CD4-positive, alpha-beta memory T cell (primary cell): ENCODE results near the gene CTDNEP1. TPM values are rescaled to one million over a fixed set of nuclear protein-coding genes. Genes with fewer than 3 reads are reported as not detected.

Experiments used
- CTCF ChIA-PET: fragments of 350-600 bp; sonication (Branson Sonifier 250); formaldehyde crosslinking; loops from one replicate; lab custom pipeline; 2021; ENCODE audit warnings: inconsistent platforms; ENCODE audit not compliant: partially characterized antibody; lab: Charles Lee
- POLR2A ChIA-PET: fragments of 350-600 bp; sonication (Branson Sonifier 250); formaldehyde crosslinking; loops from one replicate; lab custom pipeline; 2021; ENCODE audit not compliant: partially characterized antibody; lab: Charles Lee
- DNase-seq, 5 donors: peaks; one replicate each; pipeline versions ENCODE4 v3.0.0 to v3.0.0-alpha.2; 2020 to 2022; ENCODE audit warnings: mixed read lengths in 1 of 5
- H3K27ac ChIP-seq: one replicate; pipeline ENCODE4 v1.7.0; 2013; ENCODE audit warnings: low read depth, low read length
- H3K27me3 ChIP-seq: 2 replicates; pipeline ENCODE4 v1.7.0; 2013; ENCODE audit warnings: mild to moderate bottlenecking, low read length, moderate library complexity; ENCODE audit not compliant: insufficient read depth
- H3K36me3 ChIP-seq: 2 replicates; pipeline ENCODE4 v1.7.0; 2013; ENCODE audit warnings: mild to moderate bottlenecking, low read length, moderate library complexity; ENCODE audit not compliant: insufficient read depth
- H3K4me1 ChIP-seq: 2 replicates; pipeline ENCODE4 v1.7.0; 2013; ENCODE audit warnings: mild to moderate bottlenecking, low read length, moderate library complexity; ENCODE audit not compliant: insufficient read depth
- H3K4me3 ChIP-seq, 2 donors: one replicate each; pipeline ENCODE4 v1.7.0; 2013; ENCODE audit warnings: low read length in 2 of 2, mild to moderate bottlenecking in 1 of 2
- H3K9me3 ChIP-seq, 2 donors: one replicate each; pipeline ENCODE4 v1.7.0; 2013; ENCODE audit warnings: low read length in 2 of 2, control low read depth in 1 of 2; ENCODE audit not compliant: control insufficient read depth in 1 of 2
- H3K27ac Mint-ChIP-seq, 7 donors: one replicate each; pipeline ENCODE4 v1.8.0; 2020 to 2021; ENCODE audit warnings: mixed read lengths in 7 of 7, mild to moderate bottlenecking in 6 of 7, inconsistent platforms in 3 of 7, moderate library complexity in 3 of 7
- H3K27me3 Mint-ChIP-seq, 2 donors: one replicate each; pipeline ENCODE4 v1.8.0; 2020 to 2021; ENCODE audit warnings: mixed read lengths in 2 of 2
- H3K36me3 Mint-ChIP-seq, 2 donors: one replicate each; pipeline ENCODE4 v1.8.0; 2020 to 2021; ENCODE audit warnings: mixed read lengths in 2 of 2, inconsistent platforms in 1 of 2, mild to moderate bottlenecking in 1 of 2
- H3K4me1 Mint-ChIP-seq, 4 donors: one replicate each; pipeline ENCODE4 v1.8.0; 2020 to 2021; ENCODE audit warnings: mixed read lengths in 4 of 4, mild to moderate bottlenecking in 1 of 4
- H3K4me3 Mint-ChIP-seq, 8 donors: one replicate each; pipeline ENCODE4 v1.8.0; 2020 to 2021; ENCODE audit warnings: mixed read lengths in 8 of 8, mild to moderate bottlenecking in 7 of 8, moderate library complexity in 6 of 8, inconsistent platforms in 3 of 8
- H3K9me3 Mint-ChIP-seq, 8 donors: one replicate each; pipeline ENCODE4 v1.8.0; 2020 to 2021; ENCODE audit warnings: mixed read lengths in 8 of 8, mild to moderate bottlenecking in 5 of 8, inconsistent platforms in 3 of 8, moderate library complexity in 1 of 8
- intact Hi-C: fragments of 100-400 bp; cut with micrococcal nuclease; formaldehyde crosslinking; loops from one replicate; pipeline ENCODE4 v1.15.1; 2023
- polyA plus RNA-seq, 2 donors: library from polyadenylated mRNA; unstranded; fragments of 300-500 nt; fragmentation: Illumina TruSeq; gene quantifications; one replicate each; pipeline ENCODE4 v1.2.3, GENCODE V29; 2021
- total RNA-seq, 2 experiments: library from RNA; stranded (reverse); gene quantifications; one replicate each; pipeline ENCODE4 v1.2.3, GENCODE V29; 2021

The CTDNEP1 gene
- total and polyA plus RNA-seq, 4 experiments from 2014 or later = 42.4 to 157 (median 102) TPM

- H3K27me3 Mint-ChIP-seq = peaks cover 19 to 21% of the 10 kb centered on the region in 2 donors
- H3K4me1 ChIP-seq = peaks cover 20% of the 10 kb centered on the region
- H3K9me3 Mint-ChIP-seq = no peaks in the 10 kb centered on the region
- no peaks in the 10 kb centered on the region for H3K9me3 ChIP-seq
- H3K27ac Mint-ChIP-seq = no peak overlapping the region
- H3K4me3 ChIP-seq = no peak overlapping the region
- DNase-seq = no peak
- peaks cover 3 to 21% (median 14%) of the 10 kb centered on the region in 4 donors for H3K4me1 Mint-ChIP-seq
- H3K4me3 Mint-ChIP-seq = no peak overlapping the region
- ChIA-PET POLR2A (interaction anchor here (1.2 to 1.5 kb wide), 3 partner anchors 11 to 65 kb away, joined by 3 to 4 read pairs (median 3); no protein-coding TSS in a partner anchor), CTCF (interaction anchor here (0.9 to 3.7 kb wide), 4 partner anchors 11 to 238 kb away, joined by 3 to 15 read pairs (median 4); no protein-coding TSS in a partner anchor)
- H3K36me3 ChIP-seq = no peaks in the 10 kb centered on the region
- peaks cover 10% of the 10 kb centered on the region for H3K27me3 ChIP-seq
- H3K27ac ChIP-seq = no peak overlapping the region
- intact Hi-C loops = no loop called here
- H3K36me3 Mint-ChIP-seq = no peaks in the 10 kb centered on the region
These were observed 34.1 kb upstream of the CTDNEP1 start for GRCh38 chr17:7285679-7286078.

DNA sequence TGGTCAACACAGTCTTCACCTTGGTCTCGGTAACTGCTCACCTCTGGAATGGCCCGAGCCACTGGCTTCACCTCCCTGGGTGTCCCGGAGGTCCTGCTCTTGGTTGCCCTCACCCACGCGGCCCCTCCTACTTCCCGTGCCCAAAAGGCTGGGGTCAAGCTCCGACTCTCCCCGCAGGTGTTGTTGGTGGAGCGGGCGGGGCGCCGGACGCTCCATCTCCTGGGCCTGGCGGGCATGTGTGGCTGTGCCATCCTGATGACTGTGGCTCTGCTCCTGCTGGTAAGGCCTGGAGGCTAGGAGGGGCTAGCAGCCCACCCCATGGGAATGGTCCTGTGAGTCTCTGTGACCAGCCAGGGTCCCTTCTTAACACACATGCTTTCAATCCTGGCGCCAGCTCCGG is 33.4 kb upstream of the CTDNEP1 start:
- H3K36me3 Mint-ChIP-seq = no peaks in the 10 kb centered on the region
- no peaks in the 10 kb centered on the region for H3K9me3 ChIP-seq
- no peak overlapping the region for H3K4me3 Mint-ChIP-seq
- H3K4me3 ChIP-seq = no peak overlapping the region
- H3K36me3 ChIP-seq = no peaks in the 10 kb centered on the region
- H3K27me3 Mint-ChIP-seq = peaks cover 19 to 24% of the 10 kb centered on the region in 2 donors
- ChIA-PET POLR2A (interaction anchor here (0.7 to 1.2 kb wide), 2 partner anchors 24 to 45 kb away, joined by 3 read pairs; no protein-coding TSS in a partner anchor), CTCF (interaction anchor here (0.9 to 3.7 kb wide), 3 partner anchors 11 to 237 kb away, joined by 3 to 15 read pairs (median 4); no protein-coding TSS in a partner anchor)
- no peak overlapping the region for H3K27ac ChIP-seq
- no peaks in the 10 kb centered on the region for H3K9me3 Mint-ChIP-seq
- H3K4me1 ChIP-seq = peaks cover 25% of the 10 kb centered on the region
- intact Hi-C loops = loop anchor here (5.0 kb wide), 1 partner anchor 238 kb away; no protein-coding TSS in a partner anchor
- no peak overlapping the region for H3K27ac Mint-ChIP-seq
- H3K27me3 ChIP-seq = peaks cover 10% of the 10 kb centered on the region
- peaks cover 4 to 26% (median 18%) of the 10 kb centered on the region in 4 donors for H3K4me1 Mint-ChIP-seq
- no peak for DNase-seq

- CTCF ChIA-PET = interaction anchor here (1.1 to 1.9 kb wide), 4 partner anchors 12 to 54 kb away, joined by 3 to 13 read pairs (median 4); no protein-coding TSS in a partner anchor
- H3K4me3 ChIP-seq = no peak overlapping the region
- H3K4me1 ChIP-seq = peaks cover 25% of the 10 kb centered on the region
- H3K9me3 Mint-ChIP-seq = no peaks in the 10 kb centered on the region
- no peaks in the 10 kb centered on the region for H3K9me3 ChIP-seq
- no peaks in the 10 kb centered on the region for H3K36me3 Mint-ChIP-seq
- DNase-seq = no peak
- intact Hi-C loops = loop anchor here (5.0 kb wide), 1 partner anchor 236 kb away; no protein-coding TSS in a partner anchor
- H3K36me3 ChIP-seq = no peaks in the 10 kb centered on the region
- no peak overlapping the region for H3K27ac Mint-ChIP-seq
- H3K4me1 Mint-ChIP-seq = peaks cover 4 to 28% (median 18%) of the 10 kb centered on the region in 4 donors
- H3K27ac ChIP-seq = no peak overlapping the region
- H3K27me3 Mint-ChIP-seq = peaks cover 19 to 24% of the 10 kb centered on the region in 2 donors
- no peak overlapping the region for H3K4me3 Mint-ChIP-seq
- POLR2A ChIA-PET = interaction anchor here (3.6 kb wide), 1 partner anchor 12 kb away, joined by 15 read pairs; no protein-coding TSS in a partner anchor
- peaks cover 10% of the 10 kb centered on the region for H3K27me3 ChIP-seq
These were observed 32.1 kb upstream of the CTDNEP1 start for GRCh38 chr17:7283471-7284216.

DNA sequence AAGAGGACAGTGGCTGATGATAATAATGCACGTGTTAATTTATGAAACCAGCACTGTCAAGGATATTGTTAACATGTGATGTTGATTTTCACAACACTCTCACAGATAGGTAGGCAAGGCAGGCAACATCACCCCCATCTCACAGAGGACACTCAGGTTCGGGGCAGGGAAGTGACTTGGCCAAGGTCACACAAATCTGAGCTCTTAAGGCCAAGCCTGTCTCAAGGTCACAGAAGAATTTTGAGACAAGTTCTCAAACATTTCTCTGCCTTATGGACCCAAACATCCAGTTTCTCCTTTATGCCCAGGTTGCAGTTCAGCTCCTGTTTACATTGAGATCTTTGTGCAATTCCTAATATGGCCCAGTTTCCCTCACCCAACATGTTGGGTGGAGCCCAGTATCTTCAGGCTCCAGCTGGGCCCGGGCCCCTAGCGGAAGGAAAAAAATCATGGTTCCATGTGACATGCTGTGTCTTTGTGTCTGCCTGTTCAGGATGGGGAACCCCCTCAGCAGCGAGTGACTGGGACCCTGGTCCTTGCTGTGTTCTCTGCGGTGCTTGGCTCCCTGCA is 31.3 kb upstream of the CTDNEP1 start:
- peak overlapping the region in 2 of 7 donors; percentile 19 to 51 for H3K27ac Mint-ChIP-seq
- POLR2A ChIA-PET = interaction anchor here (0.8 to 3.6 kb wide), 5 partner anchors 13 to 237 kb away, joined by 3 to 15 read pairs (median 3); no protein-coding TSS in a partner anchor
- intact Hi-C loops = loop anchor here (5.0 kb wide), 1 partner anchor 236 kb away; no protein-coding TSS in a partner anchor
- peaks cover 4 to 28% (median 18%) of the 10 kb centered on the region in 4 donors for H3K4me1 Mint-ChIP-seq
- no peaks in the 10 kb centered on the region for H3K36me3 Mint-ChIP-seq
- DNase-seq = no peak
- peaks cover 10% of the 10 kb centered on the region for H3K27me3 ChIP-seq
- H3K9me3 Mint-ChIP-seq = no peaks in the 10 kb centered on the region
- H3K4me3 ChIP-seq = no peak overlapping the region
- peaks cover 19 to 24% of the 10 kb centered on the region in 2 donors for H3K27me3 Mint-ChIP-seq
- CTCF ChIA-PET = interaction anchor here (0.9 to 1.9 kb wide), 7 partner anchors 8 to 146 kb away, joined by 3 to 13 read pairs (median 3); partner anchors contain the start of gene ACAP1
- H3K9me3 ChIP-seq = no peaks in the 10 kb centered on the region
- peak overlapping the region in 3 of 8 donors; percentile 30 to 36 (median 31) for H3K4me3 Mint-ChIP-seq
- peaks cover 25% of the 10 kb centered on the region for H3K4me1 ChIP-seq
- H3K36me3 ChIP-seq = no peaks in the 10 kb centered on the region
- H3K27ac ChIP-seq = no peak overlapping the region

- H3K27me3 ChIP-seq = peaks cover 10% of the 10 kb centered on the region
These were observed 30.6 kb upstream of the CTDNEP1 start for GRCh38 chr17:7281953-7282751.

More at GRCh38 chr17:7281953-7282751, 30.6 kb upstream of the CTDNEP1 start:
- H3K27ac Mint-ChIP-seq = peak overlapping the region in 1 of 7 donors; percentile 84
- Histone ChIP-seq H3K4me3 (peak overlapping the region in 1 of 2 donors; percentile 58), H3K36me3 (no peaks in the 10 kb centered on the region), H3K9me3 (no peaks in the 10 kb centered on the region), H3K27ac (no peak overlapping the region), H3K4me1 (peaks cover 25% of the 10 kb centered on the region)
- intact Hi-C loops = loop anchor here (2.0 to 5.0 kb wide), 2 partner anchors 61 to 235 kb away; no protein-coding TSS in a partner anchor
- H3K36me3 Mint-ChIP-seq = no peaks in the 10 kb centered on the region
- ChIA-PET POLR2A (interaction anchor here (0.7 to 3.6 kb wide), 10 partner anchors 14 to 404 kb away, joined by 3 to 15 read pairs (median 3); partner anchors contain the start of gene TMEM102), CTCF (interaction anchor here (0.9 to 1.9 kb wide), 8 partner anchors 9 to 236 kb away, joined by 3 to 13 read pairs (median 4); partner anchors contain the start of gene ACAP1)
- peaks cover 4 to 28% (median 18%) of the 10 kb centered on the region in 4 donors for H3K4me1 Mint-ChIP-seq
- no peaks in the 10 kb centered on the region for H3K9me3 Mint-ChIP-seq
- peaks cover 19 to 24% of the 10 kb centered on the region in 2 donors for H3K27me3 Mint-ChIP-seq
- H3K4me3 Mint-ChIP-seq = peak overlapping the region; percentile 30 to 84 (median 78)
- DNase-seq = no peak
